B cell (primary cell): ENCODE data around the gene HOTAIR. TPM values are rescaled to one million over a fixed set of nuclear protein-coding genes. Genes with fewer than 3 reads are reported as not detected.

Experiments
- ATAC-seq: fragments of 200-7000 bp; cut with Tn5 transposase; one replicate; pipeline ENCODE4 v1.10.0; 2021; ENCODE audit warnings: low read depth, mild to moderate bottlenecking, moderate number of reproducible peaks, moderate library complexity
- CTCF ChIA-PET: fragments of 350-600 bp; sonication (Branson Sonifier 250); formaldehyde crosslinking; loops from one replicate; lab custom pipeline; 2021; ENCODE audit warnings: antibody characterized with exemption, inconsistent platforms; lab: Charles Lee
- POLR2A ChIA-PET: fragments of 350-600 bp; sonication (Branson Sonifier 250); formaldehyde crosslinking; loops from one replicate; lab custom pipeline; 2021; ENCODE audit warnings: antibody characterized with exemption; lab: Charles Lee
- DNase-seq: peaks from one replicate; pipeline ENCODE4 v3.0.0; 2013
- H2AFZ ChIP-seq: 2 replicates; pipeline ENCODE4 v1.6.1; 2012; ENCODE audit warnings: mild to moderate bottlenecking, low read depth, low read length; ENCODE audit not compliant: insufficient read depth, poor library complexity, severe bottlenecking
- H3K27ac ChIP-seq, 2 donors: 1 replicate in 1 of 2; 2 replicates in 1 of 2; pipeline ENCODE4 v1.5.1; 2012 to 2013; ENCODE audit warnings: low read length in 2 of 2, mild to moderate bottlenecking in 2 of 2, moderate library complexity in 1 of 2
- H3K27me3 ChIP-seq, 4 experiments: fragments of 200-600 bp in 1 of 4; sonication (generic) in 1 of 4; replicated peaks in 1 of 4; 1 replicate in 2 of 4; 2 replicates in 2 of 4; pipeline versions ENCODE4 v1.6.1 to v1.7.0; 2013 to 2016; ENCODE audit warnings: low read length in 3 of 4, mild to moderate bottlenecking in 2 of 4, mixed read lengths in 1 of 4, moderate library complexity in 1 of 4; ENCODE audit not compliant: insufficient read depth in 4 of 4, control insufficient read depth in 3 of 4; ENCODE audit errors: control extremely low read depth in 1 of 4
- H3K36me3 ChIP-seq, 2 experiments: replicated peaks in 1 of 2; 1 replicate in 1 of 2; 2 replicates in 1 of 2; pipeline versions ENCODE4 v1.6.1 to v1.7.1; 2013; ENCODE audit warnings: low read length in 1 of 2; ENCODE audit not compliant: insufficient read depth in 2 of 2, control insufficient read depth in 1 of 2; ENCODE audit errors: control extremely low read depth in 1 of 2, extremely low read depth in 1 of 2
- H3K4me1 ChIP-seq, 2 donors: fragments of 200-600 bp in 1 of 2; sonication (generic) in 1 of 2; 1 replicate in 1 of 2; 2 replicates in 1 of 2; pipeline versions ENCODE4 v1.5.1 to v1.6.1; 2013 to 2017; ENCODE audit warnings: low read length in 2 of 2; ENCODE audit not compliant: control insufficient read depth in 2 of 2, insufficient read depth in 2 of 2
- H3K4me2 ChIP-seq: replicated peaks from 2 replicates; pipeline ENCODE3; 2012; ENCODE audit warnings: mild to moderate bottlenecking, low read depth, low read length; ENCODE audit not compliant: poor library complexity, severe bottlenecking
- H3K4me3 ChIP-seq, 5 experiments: fragments of 200-600 bp in 1 of 5; sonication (generic) in 1 of 5; 1 replicate in 3 of 5; 2 replicates in 2 of 5; pipeline versions ENCODE4 v1.5.1 to v1.7.0; 2011 to 2016; ENCODE audit warnings: low read length in 4 of 5, mild to moderate bottlenecking in 4 of 5, low read depth in 2 of 5, control low read depth in 1 of 5, moderate library complexity in 1 of 5; ENCODE audit not compliant: insufficient read depth in 1 of 5; ENCODE audit errors: control extremely low read depth in 1 of 5, extremely low read depth in 1 of 5
- H3K79me2 ChIP-seq: fragments of 200-600 bp; sonication (generic); one replicate; pipeline ENCODE4 v1.6.0; 2016; ENCODE audit warnings: low read length; ENCODE audit not compliant: control insufficient read depth, insufficient read depth
- H3K9ac ChIP-seq: fragments of 200-600 bp; sonication (generic); 2 replicates; pipeline ENCODE4 v1.6.1; 2017; ENCODE audit warnings: mild to moderate bottlenecking, low read length, moderate library complexity
- H3K9me3 ChIP-seq, 3 donors: one replicate each; pipeline versions ENCODE4 v1.6.1 to v1.7.1; 2013; ENCODE audit warnings: low read length in 2 of 3; ENCODE audit not compliant: control insufficient read depth in 2 of 3, insufficient read depth in 1 of 3; ENCODE audit errors: control extremely low read depth in 1 of 3
- H4K20me1 ChIP-seq: 2 replicates; pipeline ENCODE4 v1.6.0; 2012; ENCODE audit warnings: mild to moderate bottlenecking, low read length; ENCODE audit not compliant: insufficient read depth, control insufficient read depth, poor library complexity, severe bottlenecking
- H3K27ac Mint-ChIP-seq: one replicate; pipeline ENCODE4 v1.8.0; 2021; ENCODE audit warnings: mixed read lengths
- H3K27me3 Mint-ChIP-seq: one replicate; pipeline ENCODE4 v1.8.0; 2021; ENCODE audit warnings: mixed read lengths
- H3K4me1 Mint-ChIP-seq: one replicate; pipeline ENCODE4 v1.8.0; 2021; ENCODE audit warnings: mixed read lengths
- H3K4me3 Mint-ChIP-seq: one replicate; pipeline ENCODE4 v1.8.0; 2021; ENCODE audit warnings: mixed read lengths
- H3K9me3 Mint-ChIP-seq: one replicate; pipeline ENCODE4 v1.8.0; 2022; ENCODE audit warnings: mixed read lengths; ENCODE audit not compliant: insufficient read depth
- CTCF ChIP-seq: fragments of 200-600 bp; IDR thresholded peaks from one replicate; pipeline ENCODE4 v1.8.0; 2022; ENCODE audit warnings: antibody characterized with exemption, mild to moderate bottlenecking
- EZH2 ChIP-seq: IDR thresholded peaks from 2 replicates; pipeline ENCODE4 v1.6.1; 2012; ENCODE audit warnings: borderline replicate concordance, low read depth, mild to moderate bottlenecking, moderate library complexity, low read length; ENCODE audit not compliant: insufficient read depth, poor library complexity, severe bottlenecking
- WGBS: methylation state at CpG from one replicate; pipeline ENCODE4 v1.1.5; 2013; ENCODE audit warnings: missing lambda C conversion rate; ENCODE audit not compliant: insufficient coverage; 5-methylcytosine and 5-hydroxymethylcytosine counted together
- intact Hi-C: fragments of 100-400 bp; cut with micrococcal nuclease; formaldehyde crosslinking; loops from one replicate; pipeline ENCODE4 v1.10.0; 2022
- polyA plus RNA-seq: library from polyadenylated mRNA; depleted of rRNA; stranded (reverse); fragments of >200 nt; gene quantifications from 2 replicates; pipeline ENCODE4 v1.2.3, GENCODE V29; 2012
- total RNA-seq, 2 donors: library from RNA; stranded (reverse); fragments of 120-200 nt in 1 of 2; gene quantifications; 1 replicate in 1 of 2; 2 replicates in 1 of 2; pipeline versions ENCODE4 v1.2.3 to v1.2.4, GENCODE V29; 2013 to 2022

Gene HOTAIR
- total and polyA plus RNA-seq, 2 donors (not counting 1 experiment from before 2014, with no cell fraction given): not detected

DNA sequence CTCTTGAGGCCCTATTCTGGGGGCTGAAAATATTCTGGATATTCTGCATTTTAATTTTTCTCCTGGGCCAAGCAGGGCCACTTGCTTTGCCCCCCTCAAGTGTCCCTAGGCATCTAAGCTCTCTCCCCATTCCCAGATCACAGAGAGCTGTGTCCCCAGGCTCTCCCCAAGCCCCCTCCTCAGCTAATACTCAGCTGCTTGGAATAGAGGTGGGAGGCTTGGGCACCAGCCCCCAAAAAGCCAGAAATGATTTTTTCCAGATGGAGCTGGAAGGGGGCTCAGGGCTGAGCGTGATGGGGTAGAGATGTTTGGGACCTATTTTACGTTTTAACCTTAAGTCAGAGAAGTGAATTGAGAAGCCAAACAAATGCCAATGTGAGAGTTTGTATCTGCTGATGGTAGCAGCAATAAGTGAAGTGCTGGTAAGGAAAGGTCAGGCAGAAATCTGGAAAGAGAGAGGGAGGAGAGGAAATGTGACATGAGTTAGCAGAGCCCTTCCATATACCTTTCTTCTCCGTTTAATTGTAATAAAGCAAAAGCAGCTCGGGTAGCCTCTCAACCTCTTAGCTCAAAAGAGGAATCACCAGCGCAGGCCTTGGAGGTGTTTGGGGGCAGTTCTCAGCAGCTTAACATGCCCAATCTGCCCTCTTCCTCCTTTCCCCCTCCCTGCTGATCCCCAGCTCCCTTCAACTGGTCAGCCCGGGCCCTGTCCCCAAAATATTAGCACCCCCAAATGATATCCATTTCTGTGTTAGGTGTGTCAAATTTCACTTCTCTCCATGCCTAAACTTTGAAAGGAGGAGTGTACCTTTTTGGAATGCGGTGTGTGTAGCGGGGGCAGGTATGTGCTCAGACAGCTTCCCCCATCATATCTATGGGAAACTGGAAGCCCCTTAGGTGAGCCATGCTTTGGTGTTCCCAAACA lies 48.5 kb upstream of the HOTAIR start:
- Mint-ChIP-seq H3K4me1 (peaks cover 18% of the 10 kb centered on the region), H3K27me3 (peaks cover 66% of the 10 kb centered on the region), H3K27ac (no peak overlapping the region), H3K9me3 (no peaks in the 10 kb centered on the region), H3K4me3 (no peak overlapping the region)
- Histone ChIP-seq H3K79me2 (no peaks in the 10 kb centered on the region), H2AFZ (no peak overlapping the region), H3K27ac (no peak overlapping the region), H3K36me3 (no peaks in the 10 kb centered on the region), H3K27me3 (peaks cover 0 to 91% (median 74%) of the 10 kb centered on the region in 4 experiments), H3K9ac (no peak overlapping the region), H3K4me1 (peaks cover 6 to 20% of the 10 kb centered on the region in 2 donors), H4K20me1 (no peaks in the 10 kb centered on the region), H3K4me3 (no peak overlapping the region), H3K4me2 (no peak overlapping the region), H3K9me3 (peaks cover 0 to 16% (median 0%) of the 10 kb centered on the region in 3 donors)
- CTCF ChIA-PET: interaction anchor here (0.7 to 2.1 kb wide), 9 partner anchors 9 to 191 kb away, joined by 3 to 22 read pairs (median 5); partner anchors contain the start of gene HOXC5
- ATAC-seq (no peak), DNase-seq (peak; percentile 8)
- TF ChIP-seq CTCF (no peak), EZH2 (no peak)
- POLR2A ChIA-PET: no interaction called here
- intact Hi-C loops: no loop called here
- WGBS: 61% methylated on average over 2 of the region's 8 CpGs
